Renal cortical epithelial cell (primary cell): ENCODE results near the gene PLPPR3. TPM values are rescaled to one million over a fixed set of nuclear protein-coding genes. Genes with fewer than 3 reads are reported as not detected.

Experiments used
- DNase-seq: peaks from one replicate; pipeline ENCODE4 v3.0.0-alpha.2; 2011; ENCODE audit warnings: low read depth
- total RNA-seq: library from RNA; depleted of rRNA; stranded (reverse); fragments of >200 nt; gene quantifications from 2 replicates; pipeline ENCODE4 v1.2.3, GENCODE V29; 2014

Gene PLPPR3
- total RNA-seq, 1 donor from 2014 or later: 0.50 TPM

- DNase-seq: peak; percentile 99
These were observed 24.8 kb downstream of the PLPPR3 start, which contains the start of gene PTBP1 for GRCh38 chr19:796692-797527. Gene PTBP1 (plus strand): TSS chr19:797452. CDS start chr19:797498, 46 bp downstream.

- no peak for DNase-seq
These were observed 25.8 kb downstream of the PLPPR3 start for GRCh38 chr19:795691-796581.

- DNase-seq: no peak
These were observed 26.6 kb downstream of the PLPPR3 start for GRCh38 chr19:795073-795611.

- no peak for DNase-seq
These were observed 27.9 kb downstream of the PLPPR3 start for GRCh38 chr19:793806-794205.

- no peak for DNase-seq
These were observed 29.4 kb downstream of the PLPPR3 start for GRCh38 chr19:792306-792885.

- DNase-seq: no peak
These were observed 30.0 kb downstream of the PLPPR3 start for GRCh38 chr19:791567-792305.

GRCh38 chr19:791007-791566 is 30.7 kb downstream of the PLPPR3 start:
- no peak for DNase-seq

GRCh38 chr19:789701-790060 is 32.1 kb downstream of the PLPPR3 start:
- DNase-seq: no peak

GRCh38 chr19:788983-789700 is 32.6 kb downstream of the PLPPR3 start:
- no peak for DNase-seq

GRCh38 chr19:788686-788982 is 33.1 kb downstream of the PLPPR3 start:
- no peak for DNase-seq

- no peak for DNase-seq
These were observed 34.2 kb downstream of the PLPPR3 start for GRCh38 chr19:787536-787935.

- no peak for DNase-seq
These were observed 37.2 kb downstream of the PLPPR3 start for GRCh38 chr19:784541-784940.

GRCh38 chr19:782878-783668 is 38.7 kb downstream of the PLPPR3 start:
- DNase-seq: no peak

- DNase-seq: peak; percentile 86
These were observed 39.4 kb downstream of the PLPPR3 start for GRCh38 chr19:782185-782877.

GRCh38 chr19:781800-782184 is 40.0 kb downstream of the PLPPR3 start:
- DNase-seq: no peak

- DNase-seq: no peak
These were observed 40.8 kb downstream of the PLPPR3 start for GRCh38 chr19:780935-781334.

- DNase-seq: peak; percentile 95
These were observed 42.7 kb downstream of the PLPPR3 start for GRCh38 chr19:778910-779653.

- no peak for DNase-seq
These were observed 45.2 kb downstream of the PLPPR3 start for GRCh38 chr19:776549-776948.
